Right renal cortex interstitium (tissue), 3 donors: ENCODE results near the gene NBAS. TPM values are rescaled to one million over a fixed set of nuclear protein-coding genes. Genes with fewer than 3 reads are reported as not detected.

ENCODE experiments used
- polyA plus RNA-seq, 3 donors: library from polyadenylated mRNA; unstranded; fragments of 120-200 nt; gene quantifications; one replicate each; pipeline ENCODE4 v1.2.1, GENCODE V29; 2013; ENCODE audit not compliant: insufficient read length in 3 of 3

NBAS gene
- polyA plus RNA-seq, 3 donors, result 58.1 to 66.9 (median 62.5) TPM

Other genes with a start within 250 kb of the NBAS start
- gene DDX1, start 30.5 kb upstream of the NBAS start, polyA plus RNA-seq, result 100 to 1,000 TPM; 187 to 201 (median 201) TPM